K562 (cell line): ENCODE measurements around the gene CCNT2. TPM values are rescaled to one million over a fixed set of nuclear protein-coding genes. Genes with fewer than 3 reads are reported as not detected.

ENCODE experiments used
- ATAC-seq: fragments of 200-7000 bp; cut with Tn5 transposase; 3 replicates; pipeline ENCODE4 v1.9.1; 2020; ENCODE audit warnings: moderate library complexity
- BruUV-seq: library from RNA; stranded (reverse); fragments of 400-500 nt; replicated peaks from 2 replicates; lab custom pipeline; 2021; lab: Mats Ljungman, UMichigan
- CTCF ChIA-PET: fragments of 300-600 bp; formaldehyde crosslinking; extraction: SDS; loops from one replicate; lab custom pipeline; 2021; ENCODE audit warnings: low intra/inter-chr PET ratio; lab: Yijun Ruan, JAX
- POLR2A ChIA-PET: fragments of 300-600, 350-650 bp; sonication (Branson Sonifier 250); formaldehyde crosslinking; extraction: SDS; loops from one replicate; lab custom pipeline; 2021; ENCODE audit warnings: antibody characterized with exemption, inconsistent platforms; lab: Yijun Ruan, JAX
- DNase-seq, 4 experiments: peaks; one replicate each; pipeline versions ENCODE4 v3.0.0 to v3.0.0-alpha.2; 2011 to 2018; ENCODE audit warnings: low spot score in 3 of 4, mixed read lengths in 3 of 4; ENCODE audit errors: extremely low read depth in 1 of 4
- FAIRE-seq: peaks from 2 replicates; lab custom pipeline; 2011; peaks lifted over from hg19 to GRCh38; lab: Jason Lieb, UNC
- H2AFZ ChIP-seq: 2 replicates; pipeline ENCODE4 v1.6.0; 2011; ENCODE audit warnings: low read depth, low read length, control low read depth, inconsistent platforms
- H3K27ac ChIP-seq: fragments of 200-600 bp; 3 replicates; pipeline ENCODE4 v1.8.0; 2011; ENCODE audit warnings: low read depth, mild to moderate bottlenecking, control low read depth, inconsistent platforms, low read length, moderate library complexity, mixed read lengths; ENCODE audit errors: extremely low read depth
- H3K27me3 ChIP-seq, 2 experiments: fragments of 300-600 bp in 1 of 2; 2 replicates in 1 of 2; 3 replicates in 1 of 2; pipeline versions ENCODE4 v1.6.0 to v1.8.0; 2011; ENCODE audit warnings: inconsistent platforms in 2 of 2, low read length in 2 of 2, mild to moderate bottlenecking in 1 of 2, mixed read lengths in 1 of 2, moderate library complexity in 1 of 2; ENCODE audit not compliant: control insufficient read depth in 2 of 2, insufficient read depth in 2 of 2
- H3K36me3 ChIP-seq: fragments of 300-600 bp; 3 replicates; pipeline ENCODE4 v1.8.0; 2011; ENCODE audit warnings: mild to moderate bottlenecking, low read length, inconsistent platforms; ENCODE audit not compliant: control insufficient read depth, insufficient read depth
- H3K4me1 ChIP-seq, 2 experiments: fragments of 200-600 bp in 1 of 2; replicated peaks in 1 of 2; 2 replicates in 1 of 2; 3 replicates in 1 of 2; pipeline versions ENCODE4 v1.5.1 to v1.8.0; 2011; ENCODE audit warnings: inconsistent platforms in 2 of 2, low read length in 2 of 2, mild to moderate bottlenecking in 1 of 2, mixed read lengths in 1 of 2, moderate library complexity in 1 of 2; ENCODE audit not compliant: control insufficient read depth in 2 of 2, insufficient read depth in 2 of 2
- H3K4me2 ChIP-seq: 2 replicates; pipeline ENCODE4 v1.6.1; 2011; ENCODE audit warnings: low read length, control low read depth, inconsistent platforms, mixed read lengths; ENCODE audit not compliant: insufficient read depth
- H3K4me3 ChIP-seq: fragments of 200-600 bp; sonication (generic), shearing (Covaris generic); 2 replicates; pipeline ENCODE4 v1.5.1; 2016; ENCODE audit warnings: control low read depth, inconsistent platforms
- H3K79me2 ChIP-seq: fragments of 200-600 bp; 3 replicates; pipeline ENCODE4 v1.8.0; 2011; ENCODE audit warnings: low read length, inconsistent platforms; ENCODE audit not compliant: control insufficient read depth, insufficient read depth
- H3K9ac ChIP-seq, 2 experiments: 2 replicates each; pipeline versions ENCODE4 v1.6.0 to v1.6.1; 2011; ENCODE audit warnings: low read depth in 2 of 2, low read length in 2 of 2, control low read depth in 1 of 2, inconsistent platforms in 1 of 2, mild to moderate bottlenecking in 1 of 2, mixed read lengths in 1 of 2; ENCODE audit not compliant: insufficient read depth in 1 of 2
- H3K9me1 ChIP-seq: one replicate; pipeline ENCODE4 v1.6.0; 2011; ENCODE audit warnings: inconsistent platforms, mild to moderate bottlenecking, low read length, moderate library complexity; ENCODE audit not compliant: control insufficient read depth, insufficient read depth
- H3K9me3 ChIP-seq: replicated peaks from 2 replicates; pipeline ENCODE4 v1.5.1; 2011; ENCODE audit warnings: low read depth, low read length, inconsistent platforms; ENCODE audit not compliant: control insufficient read depth, insufficient read depth
- H4K20me1 ChIP-seq: replicated peaks from 2 replicates; pipeline ENCODE4 v1.6.1; 2011; ENCODE audit warnings: low read length, inconsistent platforms, mixed read lengths; ENCODE audit not compliant: control insufficient read depth, insufficient read depth
- CAMTA2 ChIP-seq: fragments of 250-450 bp; sonication (Bioruptor Pico); conservative IDR thresholded peaks from 2 replicates; pipeline ENCODE4 v1.5.1; 2022
- KAT8 ChIP-seq: fragments of 450-650 bp; IDR thresholded peaks from 2 replicates; pipeline ENCODE4 v1.6.1; 2016; ENCODE audit warnings: low read depth, mild to moderate bottlenecking
- MBD2 ChIP-seq: sonication (generic); IDR thresholded peaks from 2 replicates; pipeline ENCODE4 v1.6.1; 2016; ENCODE audit warnings: low read depth, borderline replicate concordance
- RBM14 ChIP-seq: fragments of 200-400 bp; formaldehyde crosslinking; IDR thresholded peaks from 2 replicates; pipeline ENCODE4 v1.6.1; 2018; ENCODE audit warnings: low read depth, mild to moderate bottlenecking, low read length, moderate library complexity, borderline replicate concordance; ENCODE audit not compliant: insufficient read depth
- TBP ChIP-seq: optimal IDR thresholded peaks from 2 replicates; pipeline ENCODE3; 2011; ENCODE audit warnings: low read depth, low read length, improper control_type of control experiment
- ZNF124 ChIP-seq: sonication (generic); formaldehyde crosslinking; IDR thresholded peaks from 2 replicates; pipeline ENCODE4 v1.8.1; 2022; ENCODE audit warnings: missing genetic modification reagents
- ZNF778 ChIP-seq: fragments of 450-650 bp; formaldehyde crosslinking; IDR thresholded peaks from 2 replicates; pipeline ENCODE4 v1.4.0; 2020; ENCODE audit warnings: mild to moderate bottlenecking, moderate library complexity
- WGBS: fragments of 100-300 bp; shearing (Covaris generic); methylation state at CpG from one replicate; pipeline ENCODE4 v1.1.6; 2016; ENCODE audit warnings: low coverage, mixed read lengths; ENCODE audit not compliant: insufficient coverage; ENCODE audit errors: missing lambda C conversion rate; 5-methylcytosine and 5-hydroxymethylcytosine counted together
- in situ Hi-C: fragments of 300-500 bp; cut with MboI; formaldehyde crosslinking; loops from 4 replicates; pipeline ENCODE4 v1.15.0; 2018; ENCODE audit warnings: inconsistent platforms, mixed read lengths
- intact Hi-C: fragments of 100-400 bp; cut with micrococcal nuclease; formaldehyde crosslinking; loops from 2 replicates; pipeline ENCODE4 v1.14.2; 2022
- polyA plus RNA-seq, 8 experiments: library from polyadenylated mRNA; depleted of rRNA in 4 of 8; stranded (reverse) in 5 of 8; unstranded in 3 of 8; fragments of >200 nt; fragmentation: Nextera tagmentation in 2 of 8; fragmentation: Illumina TruSeq in 1 of 8; extraction: Ambion mirVana in 2 of 8; extraction: Trizol in 1 of 8; gene quantifications; 2 replicates each; pipeline versions ENCODE4 v1.2.1 to v1.2.3, GENCODE V29; 2011 to 2014; ENCODE audit warnings: inconsistent platforms in 1 of 8, missing spikeins in 1 of 8
- total RNA-seq, 7 experiments: library from RNA; depleted of rRNA in 6 of 7; stranded (reverse); fragments of >200 nt in 6 of 7; fragmentation: Illumina TruSeq in 2 of 7; extraction: Trizol in 2 of 7; gene quantifications; 2 replicates each; pipeline versions ENCODE4 v1.2.1 to v1.2.3, GENCODE V29; 2011 to 2021; ENCODE audit warnings: low replicate concordance in 1 of 7
- TF ChIP-seq, protein P1 (sequence below): fragments of 200-400 bp; formaldehyde crosslinking; IDR thresholded peaks from 2 replicates; pipeline ENCODE4 v1.6.1; 2017; ENCODE audit warnings: mild to moderate bottlenecking, low read depth, low read length, moderate library complexity
- TF ChIP-seq, protein P2 (sequence below), 2 experiments: fragments of 150-350 bp in 1 of 2; IDR thresholded peaks; 2 replicates each; pipeline ENCODE4 v1.6.1; 2012 to 2016; ENCODE audit warnings: low read depth in 2 of 2, low read length in 2 of 2, mild to moderate bottlenecking in 1 of 2, moderate library complexity in 1 of 2
- TF ChIP-seq, protein P3 (sequence below): fragments of 150-350 bp; conservative IDR thresholded peaks from 2 replicates; pipeline ENCODE4 v1.6.1; 2014; ENCODE audit warnings: low read length

Gene CCNT2
- total and polyA plus RNA-seq, 9 of the 15 experiments (the other 6 are each of a cell fraction or from before 2014, with no cell fraction given) = 12.6 to 30.0 (median 22.7) TPM

DNA sequence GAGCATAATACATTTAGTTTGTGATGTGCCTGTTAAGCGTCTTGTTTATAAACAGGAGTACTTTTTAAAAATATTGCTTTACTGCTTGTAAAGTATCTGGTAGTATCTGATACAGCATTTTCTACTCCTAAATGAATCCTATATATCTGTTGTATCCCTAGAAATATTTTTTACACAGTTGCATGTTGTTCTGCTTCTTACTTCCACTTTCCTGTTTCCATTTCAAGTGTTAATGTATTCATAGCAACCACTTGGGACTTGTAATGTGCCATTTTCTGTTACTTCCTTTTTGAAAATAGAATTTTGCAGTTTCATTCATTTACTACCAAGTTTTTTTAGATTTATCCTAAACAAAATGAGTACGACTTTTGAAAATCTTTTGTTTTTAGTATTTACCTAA, 24.9 kb downstream of the CCNT2 start:
- Histone ChIP-seq H2AFZ (no peak overlapping the region), H3K4me3 (no peak overlapping the region), H3K4me1 (no peaks in the 10 kb centered on the region), H3K36me3 (peaks cover 92% of the 10 kb centered on the region), H4K20me1 (no peaks in the 10 kb centered on the region), H3K9ac (no peak overlapping the region), H3K27me3 (no peaks in the 10 kb centered on the region), H3K79me2 (peaks cover 27% of the 10 kb centered on the region), H3K4me2 (no peak overlapping the region), H3K27ac (no peak overlapping the region), H3K9me3 (no peaks in the 10 kb centered on the region), H3K9me1 (no peaks in the 10 kb centered on the region)
- BruUV-seq = no TSS peak
- DNase-seq (no peak), ATAC-seq (no peak), FAIRE-seq (no peak)
- ChIA-PET CTCF (no interaction called here), POLR2A (no interaction called here)
- intact Hi-C loops = no loop called here
- in situ Hi-C loops = no loop called here
- 100% methylated on average over 2 of the region's 2 CpGs for WGBS
- TF ChIP-seq ZNF124 (CRISPR knock-in tag) = no peak
- no peak for TF ChIP-seq KAT8
- no peak for TF ChIP-seq MBD2
- TF ChIP-seq, protein P1, sequence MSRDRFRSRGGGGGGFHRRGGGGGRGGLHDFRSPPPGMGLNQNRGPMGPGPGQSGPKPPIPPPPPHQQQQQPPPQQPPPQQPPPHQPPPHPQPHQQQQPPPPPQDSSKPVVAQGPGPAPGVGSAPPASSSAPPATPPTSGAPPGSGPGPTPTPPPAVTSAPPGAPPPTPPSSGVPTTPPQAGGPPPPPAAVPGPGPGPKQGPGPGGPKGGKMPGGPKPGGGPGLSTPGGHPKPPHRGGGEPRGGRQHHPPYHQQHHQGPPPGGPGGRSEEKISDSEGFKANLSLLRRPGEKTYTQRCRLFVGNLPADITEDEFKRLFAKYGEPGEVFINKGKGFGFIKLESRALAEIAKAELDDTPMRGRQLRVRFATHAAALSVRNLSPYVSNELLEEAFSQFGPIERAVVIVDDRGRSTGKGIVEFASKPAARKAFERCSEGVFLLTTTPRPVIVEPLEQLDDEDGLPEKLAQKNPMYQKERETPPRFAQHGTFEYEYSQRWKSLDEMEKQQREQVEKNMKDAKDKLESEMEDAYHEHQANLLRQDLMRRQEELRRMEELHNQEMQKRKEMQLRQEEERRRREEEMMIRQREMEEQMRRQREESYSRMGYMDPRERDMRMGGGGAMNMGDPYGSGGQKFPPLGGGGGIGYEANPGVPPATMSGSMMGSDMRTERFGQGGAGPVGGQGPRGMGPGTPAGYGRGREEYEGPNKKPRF = no peak
- TF ChIP-seq RBM14 = no peak
- TF ChIP-seq, protein P2, sequence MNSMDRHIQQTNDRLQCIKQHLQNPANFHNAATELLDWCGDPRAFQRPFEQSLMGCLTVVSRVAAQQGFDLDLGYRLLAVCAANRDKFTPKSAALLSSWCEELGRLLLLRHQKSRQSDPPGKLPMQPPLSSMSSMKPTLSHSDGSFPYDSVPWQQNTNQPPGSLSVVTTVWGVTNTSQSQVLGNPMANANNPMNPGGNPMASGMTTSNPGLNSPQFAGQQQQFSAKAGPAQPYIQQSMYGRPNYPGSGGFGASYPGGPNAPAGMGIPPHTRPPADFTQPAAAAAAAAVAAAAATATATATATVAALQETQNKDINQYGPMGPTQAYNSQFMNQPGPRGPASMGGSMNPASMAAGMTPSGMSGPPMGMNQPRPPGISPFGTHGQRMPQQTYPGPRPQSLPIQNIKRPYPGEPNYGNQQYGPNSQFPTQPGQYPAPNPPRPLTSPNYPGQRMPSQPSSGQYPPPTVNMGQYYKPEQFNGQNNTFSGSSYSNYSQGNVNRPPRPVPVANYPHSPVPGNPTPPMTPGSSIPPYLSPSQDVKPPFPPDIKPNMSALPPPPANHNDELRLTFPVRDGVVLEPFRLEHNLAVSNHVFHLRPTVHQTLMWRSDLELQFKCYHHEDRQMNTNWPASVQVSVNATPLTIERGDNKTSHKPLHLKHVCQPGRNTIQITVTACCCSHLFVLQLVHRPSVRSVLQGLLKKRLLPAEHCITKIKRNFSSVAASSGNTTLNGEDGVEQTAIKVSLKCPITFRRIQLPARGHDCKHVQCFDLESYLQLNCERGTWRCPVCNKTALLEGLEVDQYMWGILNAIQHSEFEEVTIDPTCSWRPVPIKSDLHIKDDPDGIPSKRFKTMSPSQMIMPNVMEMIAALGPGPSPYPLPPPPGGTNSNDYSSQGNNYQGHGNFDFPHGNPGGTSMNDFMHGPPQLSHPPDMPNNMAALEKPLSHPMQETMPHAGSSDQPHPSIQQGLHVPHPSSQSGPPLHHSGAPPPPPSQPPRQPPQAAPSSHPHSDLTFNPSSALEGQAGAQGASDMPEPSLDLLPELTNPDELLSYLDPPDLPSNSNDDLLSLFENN (IDR thresholded peaks at IDR 0.05; ENCODE audit: low read depth in 2 of 2, low read length in 2 of 2) = no peak
- TF ChIP-seq, protein P3, sequence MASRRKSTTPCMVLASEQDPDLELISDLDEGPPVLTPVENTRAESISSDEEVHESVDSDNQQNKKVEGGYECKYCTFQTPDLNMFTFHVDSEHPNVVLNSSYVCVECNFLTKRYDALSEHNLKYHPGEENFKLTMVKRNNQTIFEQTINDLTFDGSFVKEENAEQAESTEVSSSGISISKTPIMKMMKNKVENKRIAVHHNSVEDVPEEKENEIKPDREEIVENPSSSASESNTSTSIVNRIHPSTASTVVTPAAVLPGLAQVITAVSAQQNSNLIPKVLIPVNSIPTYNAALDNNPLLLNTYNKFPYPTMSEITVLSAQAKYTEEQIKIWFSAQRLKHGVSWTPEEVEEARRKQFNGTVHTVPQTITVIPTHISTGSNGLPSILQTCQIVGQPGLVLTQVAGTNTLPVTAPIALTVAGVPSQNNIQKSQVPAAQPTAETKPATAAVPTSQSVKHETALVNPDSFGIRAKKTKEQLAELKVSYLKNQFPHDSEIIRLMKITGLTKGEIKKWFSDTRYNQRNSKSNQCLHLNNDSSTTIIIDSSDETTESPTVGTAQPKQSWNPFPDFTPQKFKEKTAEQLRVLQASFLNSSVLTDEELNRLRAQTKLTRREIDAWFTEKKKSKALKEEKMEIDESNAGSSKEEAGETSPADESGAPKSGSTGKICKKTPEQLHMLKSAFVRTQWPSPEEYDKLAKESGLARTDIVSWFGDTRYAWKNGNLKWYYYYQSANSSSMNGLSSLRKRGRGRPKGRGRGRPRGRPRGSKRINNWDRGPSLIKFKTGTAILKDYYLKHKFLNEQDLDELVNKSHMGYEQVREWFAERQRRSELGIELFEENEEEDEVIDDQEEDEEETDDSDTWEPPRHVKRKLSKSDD = no peak
- TF ChIP-seq ZNF778 = no peak
- no peak for TF ChIP-seq TBP
- no peak for TF ChIP-seq CAMTA2 (CRISPR knock-in tag)
- TF ChIP-seq, all 486 proteins: peak for 0
